ENCODE measurements around the gene SNED1.

GRCh38 chr2:240959214-240959940 is 39.0 kb upstream of the SNED1 start:
- no peak for TF ChIP-seq EZH2 (IDR thresholded peaks at IDR 0.05; ENCODE audit: insufficient read depth, poor library complexity, severe bottlenecking)
- TF ChIP-seq EZH2phosphoT487 (IDR thresholded peaks at IDR 0.05; ENCODE audit: insufficient read depth, low read depth), result no peak

Measured in GM23248 (cell line).